ENCODE data around the gene SNF8.
A peak's percentile ranks its signal among the peaks of the same experiment; 100 is the strongest.

Gene SNF8

DNA sequence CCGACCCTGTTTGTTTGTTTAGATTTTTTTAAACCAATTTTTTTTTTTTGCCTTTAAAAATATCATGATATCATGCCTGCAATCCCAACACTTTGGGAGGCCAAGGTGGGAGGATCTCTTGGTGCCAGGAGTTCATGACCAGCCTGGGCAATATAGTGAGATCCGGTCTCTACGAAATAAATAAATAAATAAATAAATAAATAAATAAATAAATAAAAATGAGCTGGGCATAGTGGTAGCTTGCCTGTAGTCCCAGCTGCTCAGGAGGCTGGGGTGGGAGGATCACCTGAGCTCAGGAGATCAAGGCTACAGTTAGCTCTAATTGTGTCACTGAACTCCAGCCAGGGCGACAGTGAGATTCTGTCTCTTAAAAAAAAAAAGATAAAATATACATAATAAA, 44.5 kb upstream of the SNF8 start:
- no peaks in the 10 kb centered on the region for H3K36me3 Mint-ChIP-seq (ENCODE audit: low read depth)
- no peaks in the 10 kb centered on the region for H3K27me3 Mint-ChIP-seq (ENCODE audit: low read depth, poor library complexity)
- DNase-seq, result no peak
- peaks cover 52% of the 10 kb centered on the region for H3K4me1 Mint-ChIP-seq
- TF ChIP-seq, protein P1, sequence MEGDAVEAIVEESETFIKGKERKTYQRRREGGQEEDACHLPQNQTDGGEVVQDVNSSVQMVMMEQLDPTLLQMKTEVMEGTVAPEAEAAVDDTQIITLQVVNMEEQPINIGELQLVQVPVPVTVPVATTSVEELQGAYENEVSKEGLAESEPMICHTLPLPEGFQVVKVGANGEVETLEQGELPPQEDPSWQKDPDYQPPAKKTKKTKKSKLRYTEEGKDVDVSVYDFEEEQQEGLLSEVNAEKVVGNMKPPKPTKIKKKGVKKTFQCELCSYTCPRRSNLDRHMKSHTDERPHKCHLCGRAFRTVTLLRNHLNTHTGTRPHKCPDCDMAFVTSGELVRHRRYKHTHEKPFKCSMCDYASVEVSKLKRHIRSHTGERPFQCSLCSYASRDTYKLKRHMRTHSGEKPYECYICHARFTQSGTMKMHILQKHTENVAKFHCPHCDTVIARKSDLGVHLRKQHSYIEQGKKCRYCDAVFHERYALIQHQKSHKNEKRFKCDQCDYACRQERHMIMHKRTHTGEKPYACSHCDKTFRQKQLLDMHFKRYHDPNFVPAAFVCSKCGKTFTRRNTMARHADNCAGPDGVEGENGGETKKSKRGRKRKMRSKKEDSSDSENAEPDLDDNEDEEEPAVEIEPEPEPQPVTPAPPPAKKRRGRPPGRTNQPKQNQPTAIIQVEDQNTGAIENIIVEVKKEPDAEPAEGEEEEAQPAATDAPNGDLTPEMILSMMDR (IDR thresholded peaks at IDR 0.05), result no peak
- no peak overlapping the region for H3K4me3 Mint-ChIP-seq
- no peaks in the 10 kb centered on the region for H3K9me3 Mint-ChIP-seq
- H3K27ac Mint-ChIP-seq, result no peak overlapping the region

DNA sequence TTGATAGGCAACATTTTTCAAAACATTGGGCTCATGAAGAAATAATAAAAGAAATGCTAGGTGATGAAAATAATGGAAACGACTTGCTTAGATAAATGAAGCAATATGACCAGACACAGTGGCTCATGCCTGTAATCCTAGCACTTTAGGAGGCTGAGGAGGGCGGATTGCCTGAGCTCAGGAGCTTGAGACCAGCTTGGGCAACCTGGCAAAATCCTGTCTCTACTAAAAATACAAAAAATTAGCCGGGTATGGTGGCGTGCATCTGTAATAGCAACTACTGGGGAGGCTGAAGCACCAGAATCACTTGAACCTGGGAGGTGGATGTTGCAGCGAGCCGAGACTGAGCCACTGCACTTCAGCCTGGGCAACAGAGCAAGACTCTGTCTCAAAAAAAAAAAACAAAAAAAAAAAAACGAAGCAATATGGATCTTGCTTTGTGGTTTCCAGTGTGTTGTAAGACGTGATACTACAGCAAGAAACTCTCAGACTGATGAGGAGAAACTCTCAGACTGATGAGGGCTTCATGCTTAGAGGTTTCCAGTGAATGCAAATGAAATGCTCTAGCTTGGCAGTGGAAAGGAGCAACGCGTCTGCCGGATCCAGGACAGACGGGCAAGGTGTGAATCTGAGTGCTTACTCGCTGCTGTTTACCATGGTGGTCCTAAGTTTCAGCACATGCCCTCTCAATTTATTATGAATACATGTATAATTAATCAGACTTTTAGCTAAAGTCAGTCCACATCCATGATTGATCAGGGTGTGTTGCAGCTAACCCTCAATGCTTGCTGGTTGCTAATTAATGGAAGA, 41.0 kb upstream of the SNF8 start:
- Mint-ChIP-seq H3K4me3 (no peak overlapping the region), H3K27me3 (ENCODE audit: low read depth, poor library complexity) (peaks cover 3% of the 10 kb centered on the region), H3K9me3 (peaks cover 9% of the 10 kb centered on the region), H3K4me1 (peaks cover 17% of the 10 kb centered on the region), H3K27ac (no peak overlapping the region), H3K36me3 (ENCODE audit: low read depth) (no peaks in the 10 kb centered on the region)
- no peak for DNase-seq
- TF ChIP-seq, protein P1 (IDR thresholded peaks at IDR 0.05), result no peak

DNA sequence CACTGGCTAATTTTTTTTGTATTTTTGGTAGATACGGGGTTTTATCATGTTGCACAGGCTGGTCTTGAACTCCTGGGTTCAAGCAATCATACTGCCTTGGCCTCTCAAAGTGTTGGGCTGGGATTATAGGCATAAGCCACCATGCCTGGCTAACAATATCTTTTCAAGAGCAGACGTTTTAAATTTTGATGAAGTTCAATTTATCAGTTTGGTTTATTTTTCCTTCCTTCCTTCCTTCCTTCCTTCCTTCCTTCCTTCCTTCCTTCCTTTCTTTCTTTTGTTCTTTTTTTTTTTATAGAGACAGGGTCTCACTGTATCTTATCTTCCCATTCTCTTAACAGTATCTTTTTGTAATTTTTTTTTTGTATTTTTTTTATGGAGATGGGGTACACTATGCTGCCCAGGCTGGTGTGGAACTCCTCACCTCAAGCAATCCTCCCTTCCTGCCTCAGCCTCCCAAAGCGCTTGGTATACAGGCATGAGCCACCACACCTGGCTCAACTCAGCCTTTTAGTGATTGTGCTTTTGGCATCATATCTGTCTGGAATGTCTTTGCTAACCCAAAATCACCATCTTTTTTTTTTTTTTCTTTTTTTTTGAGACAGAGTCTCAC, 37.4 kb upstream of the SNF8 start:
- H3K27me3 Mint-ChIP-seq (ENCODE audit: low read depth, poor library complexity), result peaks cover 3% of the 10 kb centered on the region
- H3K4me3 Mint-ChIP-seq, result no peak overlapping the region
- no peak overlapping the region for H3K27ac Mint-ChIP-seq
- no peaks in the 10 kb centered on the region for H3K36me3 Mint-ChIP-seq (ENCODE audit: low read depth)
- no peak for DNase-seq
- peaks cover 9% of the 10 kb centered on the region for H3K9me3 Mint-ChIP-seq
- H3K4me1 Mint-ChIP-seq, result no peaks in the 10 kb centered on the region
- TF ChIP-seq, protein P1 (IDR thresholded peaks at IDR 0.05), result no peak

DNA sequence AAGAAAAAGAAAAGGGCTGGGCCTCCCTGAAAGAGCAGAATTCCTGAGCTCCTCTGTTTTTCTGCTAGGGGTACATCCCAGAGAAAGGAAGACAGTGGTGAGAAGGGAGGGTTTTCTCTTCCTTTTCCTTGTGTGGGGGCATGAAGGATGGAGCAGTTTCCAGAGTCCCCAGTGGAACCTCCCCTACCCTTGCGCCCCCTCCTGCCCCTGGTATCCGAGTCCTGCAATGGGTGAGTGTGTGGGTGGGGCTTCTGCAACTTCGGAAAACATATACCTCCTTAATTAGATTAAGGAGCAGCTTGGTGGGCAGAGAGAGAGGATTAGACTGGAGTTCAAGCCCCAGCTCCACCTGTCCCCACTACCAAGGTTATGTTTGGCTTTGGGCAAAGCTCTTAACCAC, 29.2 kb upstream of the SNF8 start:
- Mint-ChIP-seq H3K36me3 (ENCODE audit: low read depth) (no peaks in the 10 kb centered on the region), H3K27me3 (ENCODE audit: low read depth, poor library complexity) (no peaks in the 10 kb centered on the region), H3K4me3 (no peak overlapping the region), H3K27ac (no peak overlapping the region), H3K4me1 (peaks cover 39% of the 10 kb centered on the region), H3K9me3 (no peaks in the 10 kb centered on the region)
- TF ChIP-seq, protein P1 (IDR thresholded peaks at IDR 0.05), result no peak
- DNase-seq, result no peak

DNA sequence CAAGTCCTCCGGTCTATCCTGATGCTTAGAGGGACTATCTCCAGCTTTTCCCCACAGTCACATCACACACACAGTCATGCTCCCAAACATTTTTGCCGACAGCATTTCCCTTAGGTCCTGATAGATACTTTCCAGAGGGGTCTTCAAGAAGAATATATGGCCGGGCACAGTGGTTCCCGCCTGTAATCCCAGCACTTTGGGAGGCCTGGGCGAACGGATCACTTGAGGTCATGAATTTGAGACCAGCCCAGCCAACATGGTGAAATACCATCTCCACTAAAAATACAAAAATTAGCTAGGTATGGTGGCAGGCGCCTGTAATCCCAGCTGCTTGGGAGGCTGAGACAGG, 28.1 kb upstream of the SNF8 start:
- Mint-ChIP-seq H3K4me3 (peak overlapping the region; percentile 33), H3K4me1 (peaks cover 46% of the 10 kb centered on the region), H3K36me3 (ENCODE audit: low read depth) (no peaks in the 10 kb centered on the region), H3K27me3 (ENCODE audit: low read depth, poor library complexity) (peaks cover 3% of the 10 kb centered on the region), H3K27ac (peak overlapping the region; percentile 95), H3K9me3 (no peaks in the 10 kb centered on the region)
- TF ChIP-seq, protein P1 (IDR thresholded peaks at IDR 0.05), result no peak
- DNase-seq, result no peak
